SJCRH30 (cell line): ENCODE data around the gene ELMO1. TPM values are rescaled to one million over a fixed set of nuclear protein-coding genes. Genes with fewer than 3 reads are reported as not detected.

Experiments used
- DNase-seq, 2 experiments: peaks; one replicate each; pipeline ENCODE4 v3.0.0-alpha.2; 2015 to 2020
- H3K27ac ChIP-seq: fragments of 250-450 bp; sonication (Bioruptor Pico); 2 replicates; pipeline ENCODE4 v1.5.1; 2020; ENCODE audit warnings: mild to moderate bottlenecking, moderate library complexity
- H3K27me3 ChIP-seq: fragments of 250-450 bp; sonication (Bioruptor Pico); 2 replicates; pipeline ENCODE4 v1.5.1; 2020; ENCODE audit warnings: mild to moderate bottlenecking, moderate library complexity
- H3K36me3 ChIP-seq: fragments of 250-450 bp; sonication (Bioruptor Pico); 2 replicates; pipeline ENCODE4 v1.5.1; 2020; ENCODE audit warnings: mild to moderate bottlenecking, moderate library complexity
- H3K4me1 ChIP-seq: fragments of 250-450 bp; sonication (Bioruptor Pico); 2 replicates; pipeline ENCODE4 v1.5.1; 2020; ENCODE audit warnings: mild to moderate bottlenecking, moderate library complexity
- H3K4me3 ChIP-seq: fragments of 250-450 bp; sonication (Bioruptor Pico); 2 replicates; pipeline ENCODE4 v1.5.1; 2020; ENCODE audit warnings: mild to moderate bottlenecking, moderate library complexity
- H3K9me3 ChIP-seq: fragments of 250-450 bp; sonication (Bioruptor Pico); replicated peaks from 2 replicates; pipeline ENCODE4 v1.5.1; 2020; ENCODE audit warnings: mild to moderate bottlenecking, moderate library complexity
- total RNA-seq: library from RNA; depleted of rRNA; stranded (reverse); fragments of >200 nt; shearing (Covaris generic); gene quantifications from 2 replicates; pipeline ENCODE4 v1.2.3, GENCODE V29; 2014

The ELMO1 gene
- total RNA-seq, 1 experiment from 2014 or later: 67.2 TPM

DNA sequence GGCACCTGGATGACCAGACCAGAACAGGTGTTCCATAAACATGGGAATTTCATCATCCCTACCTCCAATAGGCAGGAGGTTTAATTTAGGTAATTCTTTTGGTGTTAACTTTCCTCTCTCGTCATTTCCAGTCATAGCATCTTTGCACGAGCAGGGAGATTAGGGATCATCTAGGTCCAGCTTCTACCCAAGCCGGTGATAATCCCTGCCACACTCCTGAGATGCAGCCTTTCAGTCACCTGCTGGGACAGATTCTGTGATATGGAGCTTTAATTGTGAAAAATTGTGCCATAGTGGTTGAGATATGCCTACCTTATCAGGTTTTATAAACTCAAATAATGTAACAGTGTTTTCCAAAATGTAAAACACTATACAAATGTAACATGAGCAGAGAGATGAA, 532.5 kb downstream of the ELMO1 start:
- H3K27ac ChIP-seq: no peak overlapping the region
- no peaks in the 10 kb centered on the region for H3K27me3 ChIP-seq

GRCh38 chr7:36911788-36912187, 536.9 kb downstream of the ELMO1 start:
- no peaks in the 10 kb centered on the region for H3K4me1 ChIP-seq
- DNase-seq: no peak
- no peaks in the 10 kb centered on the region for H3K9me3 ChIP-seq
- peaks cover 4% of the 10 kb centered on the region; the same call in 1 of the 2 replicates for H3K36me3 ChIP-seq
- H3K27ac ChIP-seq: no peak overlapping the region
- H3K4me3 ChIP-seq: no peak overlapping the region
- no peaks in the 10 kb centered on the region for H3K27me3 ChIP-seq

More for the DNA sequence above, 532.5 kb downstream of the ELMO1 start:
- Histone ChIP-seq H3K4me3 (no peak overlapping the region), H3K9me3 (no peaks in the 10 kb centered on the region), H3K36me3 (peaks cover 4% of the 10 kb centered on the region; the same call in 1 of the 2 replicates), H3K4me1 (no peaks in the 10 kb centered on the region)
- DNase-seq: no peak

- no peak for DNase-seq
- Histone ChIP-seq H3K4me3 (no peak overlapping the region), H3K36me3 (peaks cover 4% of the 10 kb centered on the region; the same call in 1 of the 2 replicates), H3K9me3 (no peaks in the 10 kb centered on the region), H3K4me1 (no peaks in the 10 kb centered on the region), H3K27me3 (no peaks in the 10 kb centered on the region), H3K27ac (no peak overlapping the region)
These were observed 537.8 kb downstream of the ELMO1 start for GRCh38 chr7:36910859-36911258.

GRCh38 chr7:36910401-36910800, 538.3 kb downstream of the ELMO1 start:
- DNase-seq: no peak

DNA sequence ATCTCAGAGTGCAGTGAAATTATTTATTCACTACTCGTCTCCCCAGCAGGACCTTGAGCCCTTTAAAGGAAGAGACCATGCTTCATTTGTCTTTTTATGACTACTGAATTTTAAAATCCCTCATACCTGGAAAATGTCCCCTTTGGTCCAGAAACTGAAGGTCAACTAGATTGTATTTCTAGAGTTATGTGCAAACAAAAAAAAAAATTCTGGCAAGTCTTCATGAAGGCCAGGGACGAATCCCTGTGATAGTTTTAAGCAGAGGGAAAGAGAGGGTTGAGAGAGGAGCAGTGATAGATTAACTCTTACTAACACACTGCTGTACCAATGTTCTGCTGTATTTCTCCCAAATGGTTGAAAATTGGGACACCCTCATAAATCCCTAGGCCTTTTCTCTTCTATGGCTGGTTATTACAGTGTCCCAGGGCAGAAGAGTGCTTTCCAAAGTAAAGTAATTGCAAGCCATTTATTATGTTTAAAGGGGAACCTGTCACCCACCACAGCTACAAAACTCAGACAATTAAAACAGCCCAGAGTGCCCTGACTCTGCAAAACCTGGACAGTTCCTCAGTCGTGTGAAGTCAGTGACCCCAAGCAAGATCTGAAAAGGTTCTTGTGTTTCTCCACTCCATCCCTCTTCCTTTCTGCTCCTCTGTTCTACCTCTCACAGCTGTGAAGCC, 541.6 kb downstream of the ELMO1 start:
- Histone ChIP-seq H3K9me3 (no peaks in the 10 kb centered on the region), H3K36me3 (no peaks in the 10 kb centered on the region), H3K4me3 (no peak overlapping the region), H3K4me1 (peaks cover 5% of the 10 kb centered on the region; the same call in 1 of the 2 replicates), H3K27ac (no peak overlapping the region), H3K27me3 (no peaks in the 10 kb centered on the region)
- no peak for DNase-seq

More at GRCh38 chr7:36910401-36910800, 538.3 kb downstream of the ELMO1 start:
- H3K36me3 ChIP-seq: peaks cover 4% of the 10 kb centered on the region; the same call in 1 of the 2 replicates
- H3K4me1 ChIP-seq: no peaks in the 10 kb centered on the region
- H3K4me3 ChIP-seq: no peak overlapping the region
- no peaks in the 10 kb centered on the region for H3K9me3 ChIP-seq
- no peaks in the 10 kb centered on the region for H3K27me3 ChIP-seq
- no peak overlapping the region for H3K27ac ChIP-seq

DNA sequence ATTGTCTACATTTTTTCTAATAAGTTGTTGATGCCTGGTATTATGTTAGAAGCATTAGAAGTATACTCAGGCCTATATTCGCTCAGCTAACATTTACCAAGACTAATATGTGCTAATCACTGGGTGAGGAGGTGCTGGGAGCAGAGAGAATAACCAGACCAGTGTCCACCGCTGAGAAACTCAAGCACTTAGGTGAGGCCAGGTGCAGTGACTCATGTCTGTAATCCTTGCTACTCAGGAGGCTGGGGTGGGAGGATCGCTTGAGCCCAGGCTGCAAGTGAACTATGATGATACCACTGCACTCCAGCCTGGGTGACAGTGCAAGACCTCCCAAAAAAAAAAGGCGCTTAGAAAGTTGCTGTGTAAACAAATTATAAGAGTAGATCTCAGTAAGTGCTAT, 542.2 kb downstream of the ELMO1 start:
- Histone ChIP-seq H3K9me3 (no peaks in the 10 kb centered on the region), H3K4me3 (no peak overlapping the region), H3K27me3 (no peaks in the 10 kb centered on the region), H3K27ac (no peak overlapping the region), H3K36me3 (no peaks in the 10 kb centered on the region), H3K4me1 (peaks cover 5% of the 10 kb centered on the region; the same call in 1 of the 2 replicates)
- no peak for DNase-seq

DNA sequence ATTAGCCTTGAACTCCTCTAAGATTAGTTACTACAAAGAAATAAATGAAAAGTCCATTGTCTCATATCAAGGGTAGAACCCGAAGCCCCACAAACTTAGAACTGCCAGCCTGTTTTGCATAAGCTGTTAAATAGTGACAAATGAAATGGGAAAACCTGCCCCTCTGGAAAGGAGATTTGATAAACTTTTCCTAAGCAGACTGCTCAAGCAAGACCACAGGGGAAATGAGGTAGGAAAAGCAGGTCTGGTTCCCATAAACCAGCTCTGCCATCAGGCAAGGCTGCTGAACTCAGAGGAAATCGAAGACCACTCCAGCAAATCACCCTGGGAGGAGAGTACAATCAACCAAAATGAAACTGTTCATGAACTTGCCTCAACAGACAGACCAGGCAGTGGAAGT, 542.8 kb downstream of the ELMO1 start:
- no peaks in the 10 kb centered on the region for H3K27me3 ChIP-seq
- no peak overlapping the region for H3K4me3 ChIP-seq
- H3K36me3 ChIP-seq: peaks cover 2% of the 10 kb centered on the region; the same call in 1 of the 2 replicates
- no peak overlapping the region for H3K27ac ChIP-seq
- no peaks in the 10 kb centered on the region for H3K9me3 ChIP-seq
- peaks cover 5% of the 10 kb centered on the region; the same call in 1 of the 2 replicates for H3K4me1 ChIP-seq
- no peak for DNase-seq

DNA sequence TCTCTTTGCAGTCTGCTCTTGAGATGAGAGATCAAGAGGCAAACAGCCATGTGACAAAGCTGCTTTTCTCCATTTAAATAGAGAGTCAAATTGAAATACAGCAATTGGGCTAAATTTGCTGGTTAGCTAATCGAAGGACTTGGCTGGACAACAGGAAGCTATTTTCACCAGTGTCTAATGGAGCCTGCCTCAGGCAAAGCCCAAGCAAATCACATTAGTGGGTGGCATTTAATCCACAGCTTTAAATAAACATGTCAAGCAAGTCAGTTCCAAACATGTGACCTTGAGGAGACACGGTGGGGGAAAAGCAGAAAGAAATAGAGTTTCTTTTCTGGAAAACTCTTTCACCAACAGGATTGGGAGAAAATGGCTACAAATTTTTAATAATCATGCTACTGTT, 543.9 kb downstream of the ELMO1 start:
- Histone ChIP-seq H3K9me3 (no peaks in the 10 kb centered on the region; the same call in 1 of the 2 replicates), H3K4me3 (no peak overlapping the region), H3K4me1 (peaks cover 5% of the 10 kb centered on the region; the same call in 1 of the 2 replicates), H3K27ac (no peak overlapping the region), H3K27me3 (no peaks in the 10 kb centered on the region), H3K36me3 (peaks cover 2% of the 10 kb centered on the region; the same call in 1 of the 2 replicates)
- DNase-seq: peak in 1 of 2 experiments; percentile 39

- Histone ChIP-seq H3K27me3 (no peaks in the 10 kb centered on the region), H3K27ac (no peak overlapping the region), H3K36me3 (peaks cover 2% of the 10 kb centered on the region; the same call in 1 of the 2 replicates), H3K4me1 (peaks cover 5% of the 10 kb centered on the region; the same call in 1 of the 2 replicates), H3K9me3 (peaks cover 2% of the 10 kb centered on the region; the same call in 1 of the 2 replicates), H3K4me3 (no peak overlapping the region)
- no peak for DNase-seq
These were observed 544.6 kb downstream of the ELMO1 start for GRCh38 chr7:36904101-36904500.

- H3K4me3 ChIP-seq: no peak overlapping the region
- no peak overlapping the region for H3K27ac ChIP-seq
- H3K4me1 ChIP-seq: peaks cover 8% of the 10 kb centered on the region; the same call in 1 of the 2 replicates
- no peaks in the 10 kb centered on the region for H3K27me3 ChIP-seq
- no peak for DNase-seq
- peaks cover 2% of the 10 kb centered on the region; the same call in 1 of the 2 replicates for H3K36me3 ChIP-seq
- H3K9me3 ChIP-seq: peaks cover 3% of the 10 kb centered on the region
These were observed 547.5 kb downstream of the ELMO1 start for GRCh38 chr7:36900988-36901710.

DNA sequence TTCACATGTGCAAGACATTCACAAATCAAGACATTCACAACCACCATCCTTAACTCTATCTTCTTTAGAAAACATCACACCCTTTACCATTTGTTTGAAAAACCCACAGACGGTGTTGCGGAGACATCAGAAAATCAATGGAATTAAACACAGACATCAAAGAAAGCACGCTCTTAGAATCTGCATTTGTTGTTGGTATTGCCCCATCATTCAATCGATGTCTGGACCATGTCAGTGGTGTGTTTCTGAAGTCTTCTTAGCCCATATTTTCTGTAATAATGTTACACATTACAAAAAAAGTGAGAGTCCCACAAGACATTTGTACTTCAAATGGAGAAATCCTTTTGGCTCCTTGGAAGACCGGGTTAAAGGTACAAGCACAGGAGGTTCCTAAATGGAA, 550.5 kb downstream of the ELMO1 start:
- H3K9me3 ChIP-seq: peaks cover 3% of the 10 kb centered on the region
- no peak overlapping the region for H3K4me3 ChIP-seq
- no peak for DNase-seq
- H3K27me3 ChIP-seq: no peaks in the 10 kb centered on the region
- H3K4me1 ChIP-seq: peaks cover 3% of the 10 kb centered on the region; the same call in 1 of the 2 replicates
- no peak overlapping the region for H3K27ac ChIP-seq
- H3K36me3 ChIP-seq: peaks cover 2% of the 10 kb centered on the region; the same call in 1 of the 2 replicates

- Histone ChIP-seq H3K9me3 (peaks cover 3% of the 10 kb centered on the region), H3K27me3 (no peaks in the 10 kb centered on the region), H3K4me3 (no peak overlapping the region), H3K36me3 (peaks cover 6% of the 10 kb centered on the region; the same call in 1 of the 2 replicates), H3K4me1 (peaks cover 3% of the 10 kb centered on the region; the same call in 1 of the 2 replicates), H3K27ac (0 out of 2 replicates have a peak overlapping the region, but pooled peaks have one; percentile 13)
- DNase-seq: no peak
These were observed 551.6 kb downstream of the ELMO1 start for GRCh38 chr7:36896956-36897590.

- no peak overlapping the region for H3K4me3 ChIP-seq
- DNase-seq: peak in 1 of 2 experiments; percentile 29
- no peaks in the 10 kb centered on the region for H3K27me3 ChIP-seq
These were observed 552.2 kb downstream of the ELMO1 start for GRCh38 chr7:36896418-36896817.

DNA sequence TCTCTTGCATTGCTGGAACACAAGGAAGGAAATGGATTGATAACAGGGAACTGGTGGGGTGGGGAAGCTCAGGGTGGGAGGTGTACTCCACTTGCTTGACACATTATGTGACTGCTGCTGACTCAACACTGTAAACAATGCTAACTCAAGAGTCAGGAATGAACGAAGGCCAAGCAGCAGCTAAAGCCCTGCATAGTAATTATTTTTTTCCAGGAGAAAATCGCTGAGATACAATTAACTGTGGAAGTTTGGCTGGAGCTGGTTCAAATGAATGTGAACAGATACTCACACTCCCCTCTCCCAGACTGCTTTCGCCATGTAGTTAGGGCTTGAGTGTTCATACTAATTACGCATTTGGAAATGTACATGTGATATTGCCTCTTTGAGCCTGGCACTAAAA, 553.5 kb downstream of the ELMO1 start:
- no peak for DNase-seq
- no peak overlapping the region for H3K4me3 ChIP-seq
- peaks cover 3% of the 10 kb centered on the region; the same call in 1 of the 2 replicates for H3K4me1 ChIP-seq
- H3K27ac ChIP-seq: no peak overlapping the region
- peaks cover 3% of the 10 kb centered on the region for H3K9me3 ChIP-seq
- H3K36me3 ChIP-seq: 0 out of 2 replicates have a peak, but pooled peaks cover 4% of the 10 kb centered on the region
- H3K27me3 ChIP-seq: no peaks in the 10 kb centered on the region

More at GRCh38 chr7:36896418-36896817, 552.2 kb downstream of the ELMO1 start:
- Histone ChIP-seq H3K4me1 (peaks cover 3% of the 10 kb centered on the region; the same call in 1 of the 2 replicates), H3K36me3 (peaks cover 6% of the 10 kb centered on the region; the same call in 1 of the 2 replicates), H3K27ac (0 out of 2 replicates have a peak overlapping the region, but pooled peaks have one; percentile 13), H3K9me3 (peaks cover 3% of the 10 kb centered on the region)
